Stimulated activated CD4-positive, alpha-beta T cell treated with anti-CD3 and anti-CD28 coated beads, TNF-alpha, amount 100 ng/mL, for 48 hours (primary cell): ENCODE measurements around the gene STK24.
A peak's percentile ranks its signal among the peaks of the same experiment; 100 is the strongest.

Experiments used
- DNase-seq, 3 donors: peaks; one replicate each; pipeline ENCODE4 v3.0.0-alpha.2; 2020; ENCODE audit warnings: low read depth in 3 of 3

Gene STK24

DNA sequence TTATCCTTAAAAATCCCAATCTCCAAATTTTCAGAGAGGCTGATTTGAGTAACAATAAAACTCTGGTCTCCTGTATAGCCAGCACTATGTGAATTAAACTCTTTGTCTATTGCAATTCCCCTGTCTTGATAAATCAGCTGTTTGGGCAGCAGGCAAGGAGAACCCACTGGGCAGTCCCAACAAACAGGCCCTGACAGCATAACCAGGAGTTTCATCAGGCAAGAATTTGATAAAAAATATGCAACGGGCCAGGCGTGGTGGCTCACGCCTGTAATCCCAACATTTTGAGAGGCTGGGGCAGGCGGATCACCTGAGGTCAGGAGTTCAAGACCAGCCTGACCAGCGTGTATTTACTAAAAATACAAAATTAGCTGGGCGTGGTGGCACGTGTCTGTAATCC, 42.1 kb downstream of the STK24 start:
- no peak for DNase-seq

DNA sequence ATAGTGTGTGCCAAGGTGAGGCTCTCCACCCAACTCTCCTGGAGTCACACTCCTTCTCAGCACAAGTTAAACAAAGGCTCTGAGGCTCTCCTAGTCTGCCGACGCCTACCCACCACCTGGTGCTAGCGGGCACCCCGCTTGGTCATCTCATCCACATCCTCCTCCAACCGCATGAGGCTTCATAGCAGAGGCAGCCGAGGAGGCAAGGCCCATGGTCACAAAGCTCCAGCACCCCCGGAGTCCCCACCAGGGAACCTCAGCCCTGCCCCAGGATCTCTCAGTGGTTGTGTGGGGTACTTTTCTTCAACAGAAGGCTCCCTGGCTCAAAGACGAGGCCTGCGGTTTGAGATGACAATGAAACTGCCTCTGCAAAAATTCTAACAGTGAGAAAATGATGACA, 43.0 kb downstream of the STK24 start:
- no peak for DNase-seq

DNA sequence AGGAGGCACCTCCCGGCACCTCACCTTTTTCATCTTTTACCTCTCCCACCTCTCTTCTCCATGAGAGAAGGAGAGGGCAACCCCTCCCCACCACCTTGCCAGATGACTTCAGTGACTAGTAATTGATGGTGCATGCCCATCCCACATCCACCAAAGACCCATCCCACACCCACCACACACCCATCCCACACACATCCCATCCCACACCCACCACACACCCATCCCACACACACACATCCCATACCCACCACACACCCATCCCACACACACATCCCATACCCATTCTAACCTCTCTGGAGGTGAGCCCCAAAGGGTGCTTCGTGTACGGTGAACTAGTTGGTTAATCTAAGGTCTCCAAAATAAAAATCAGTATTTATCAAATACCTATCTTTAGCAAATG, 44.7 kb downstream of the STK24 start:
- no peak for DNase-seq

DNA sequence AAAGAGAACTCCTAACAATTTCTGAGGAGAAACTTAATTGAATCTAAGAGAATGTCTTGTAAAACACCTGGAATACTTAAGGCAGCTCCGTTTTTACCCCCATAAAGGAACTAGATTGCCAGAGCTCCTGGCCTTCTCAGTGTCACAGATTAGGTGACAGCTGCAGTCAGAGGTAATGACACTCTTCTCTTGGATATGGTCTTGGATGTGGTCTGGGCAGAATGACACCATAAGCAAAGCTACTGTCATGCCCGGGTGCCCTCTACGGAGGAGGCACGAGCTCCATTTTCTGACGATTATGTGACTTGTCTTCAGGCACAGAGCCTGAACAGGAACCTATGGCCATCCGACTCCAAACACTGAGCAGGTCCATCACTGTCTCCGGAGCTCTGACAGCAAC, 46.7 kb downstream of the STK24 start:
- DNase-seq = no peak

DNA sequence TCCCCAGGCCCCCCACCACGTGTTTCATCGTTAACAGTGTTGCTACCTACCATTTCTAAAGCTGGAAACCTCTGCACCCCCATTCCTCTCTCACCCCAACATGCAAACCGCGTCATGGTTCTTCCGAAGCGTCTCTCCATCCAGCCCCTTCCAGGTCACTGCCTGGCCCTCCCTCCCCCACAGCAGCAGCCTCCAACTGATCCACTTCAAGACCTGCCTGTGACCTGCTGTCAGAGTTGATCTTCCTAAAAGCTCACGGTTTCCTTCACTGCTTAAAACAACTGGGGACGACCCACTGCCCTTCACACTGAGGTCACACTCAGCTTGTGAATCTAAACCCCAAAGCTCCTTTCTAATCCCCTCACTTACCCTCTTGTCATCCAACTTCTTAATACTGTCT, 47.7 kb downstream of the STK24 start:
- no peak for DNase-seq

DNA sequence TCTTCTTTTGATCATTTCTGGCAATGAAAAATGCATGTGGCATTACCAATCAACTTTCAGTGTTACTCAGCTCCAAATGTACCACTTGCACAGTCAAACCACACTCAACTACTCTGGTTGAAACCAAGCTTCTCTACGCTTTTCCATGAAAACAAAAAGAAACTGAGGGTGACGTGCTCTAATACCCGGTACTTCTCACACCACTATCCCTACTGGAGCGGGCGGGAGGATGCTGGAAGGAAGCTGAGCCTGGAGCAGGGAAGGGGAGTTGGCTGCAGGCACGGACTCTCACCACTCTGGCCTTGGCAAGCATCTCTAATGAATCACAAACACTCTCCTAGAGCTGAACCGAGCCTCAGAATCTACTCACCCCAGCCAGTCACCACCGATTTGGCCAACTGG, 48.2 kb downstream of the STK24 start:
- no peak for DNase-seq

DNA sequence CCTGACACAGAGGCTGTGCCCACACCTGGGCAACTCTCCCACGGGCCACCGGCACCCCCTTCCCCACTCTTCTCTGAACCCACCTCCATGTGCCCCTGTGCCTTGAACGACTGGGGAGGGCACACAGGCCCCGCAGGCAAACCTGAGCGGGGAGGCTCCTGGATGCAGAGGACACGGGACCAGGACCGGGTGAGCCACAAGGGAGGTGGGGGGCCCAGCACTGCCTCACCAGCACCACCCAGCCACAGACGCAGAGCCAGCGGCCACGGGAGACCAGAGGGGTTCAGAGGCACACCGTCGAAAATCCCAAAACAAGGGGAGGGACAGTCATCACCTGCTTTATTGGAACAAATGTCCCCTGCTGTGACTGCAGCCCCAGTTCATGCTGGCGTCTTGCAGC, 49.4 kb downstream of the STK24 start:
- no peak for DNase-seq

DNA sequence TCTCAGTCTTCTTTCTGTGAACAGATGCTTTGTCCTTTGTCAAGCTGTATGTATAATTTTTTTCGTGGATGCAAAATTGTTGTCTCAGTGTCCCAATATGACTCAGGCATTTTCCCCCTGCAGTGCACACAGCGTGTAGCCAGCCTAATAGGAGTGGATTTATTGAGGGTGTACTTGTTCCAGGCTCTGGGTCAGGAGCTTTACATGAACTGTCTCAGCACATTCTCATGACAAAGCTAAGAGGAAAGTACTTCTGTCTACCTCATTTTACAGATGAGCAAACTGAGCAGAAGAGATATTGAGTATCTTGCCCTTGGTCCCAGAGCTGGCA, 50.8 kb downstream of the STK24 start:
- DNase-seq = no peak

DNA sequence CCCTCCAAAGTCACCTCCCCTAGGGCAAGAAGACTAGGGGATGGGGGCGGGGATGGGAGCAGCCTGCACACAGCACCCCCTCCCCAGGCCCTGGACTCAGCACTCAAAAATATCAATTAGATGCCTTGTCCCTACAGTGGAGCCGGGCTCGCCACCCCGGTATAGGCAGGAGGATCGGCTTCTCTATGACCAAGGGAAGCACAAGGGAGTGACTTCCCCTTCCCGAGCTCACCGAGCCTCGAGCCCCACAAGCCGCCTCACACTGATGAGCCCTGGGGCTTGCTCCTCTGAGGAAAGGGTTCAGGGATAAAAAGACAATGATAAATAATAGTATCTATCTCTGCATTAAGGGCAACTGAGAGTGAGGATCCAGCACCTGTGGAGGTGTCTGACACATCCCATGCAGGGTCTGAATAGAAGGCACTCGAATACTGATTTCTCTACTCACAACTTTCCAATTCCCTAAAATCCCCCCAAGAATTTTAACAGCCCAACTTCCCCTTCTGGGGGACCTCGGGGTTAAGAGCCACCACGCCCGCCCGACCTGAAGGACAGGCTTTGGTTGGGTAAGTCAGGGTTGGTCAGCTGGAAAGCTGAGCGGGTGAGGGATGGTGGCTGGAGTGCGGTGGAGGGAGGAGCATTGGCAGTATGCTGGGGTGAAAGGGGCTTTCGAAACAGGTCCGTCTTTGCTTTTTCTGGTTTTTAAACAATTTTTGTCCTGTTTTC, 51.3 kb downstream of the STK24 start:
- no peak for DNase-seq

DNA sequence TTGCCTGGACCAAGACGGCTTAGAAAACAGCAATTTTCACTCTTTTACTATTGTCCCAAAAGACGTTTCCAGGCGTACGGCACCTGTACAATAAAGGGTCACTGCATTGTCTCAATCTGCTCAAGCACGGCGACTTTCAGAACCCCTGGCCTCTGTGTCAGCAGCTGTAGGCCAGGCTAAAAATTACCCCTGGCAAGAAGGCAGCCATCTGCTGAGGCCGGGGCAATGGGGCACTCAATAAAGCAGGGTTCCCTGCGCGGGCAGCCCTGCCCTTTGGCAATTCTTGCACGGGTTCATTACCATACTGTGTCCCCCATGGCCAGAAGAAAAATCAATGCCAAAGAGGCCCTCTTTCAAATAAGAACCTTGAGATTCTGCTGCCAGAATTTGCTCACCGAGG, 52.1 kb downstream of the STK24 start:
- DNase-seq = no peak

DNA sequence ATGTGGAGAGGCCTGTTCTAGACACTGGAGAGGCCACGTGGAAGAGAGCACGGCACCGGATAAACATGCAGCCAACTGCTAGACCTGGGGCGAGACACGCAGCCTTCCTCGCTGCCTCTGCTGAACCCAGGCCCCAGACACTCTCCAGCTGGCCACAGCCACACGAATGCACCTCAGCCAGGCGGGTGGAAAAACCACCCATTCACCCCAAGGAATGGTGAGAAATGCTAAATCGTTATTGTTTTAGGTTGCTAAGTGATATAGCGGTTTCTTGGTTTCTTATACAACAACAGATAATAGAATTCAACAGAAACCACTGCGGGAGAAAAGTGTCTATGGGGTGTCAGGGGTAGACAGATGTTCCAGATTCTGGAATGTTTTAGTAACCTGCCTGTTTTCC, 52.5 kb downstream of the STK24 start:
- DNase-seq = no peak

DNA sequence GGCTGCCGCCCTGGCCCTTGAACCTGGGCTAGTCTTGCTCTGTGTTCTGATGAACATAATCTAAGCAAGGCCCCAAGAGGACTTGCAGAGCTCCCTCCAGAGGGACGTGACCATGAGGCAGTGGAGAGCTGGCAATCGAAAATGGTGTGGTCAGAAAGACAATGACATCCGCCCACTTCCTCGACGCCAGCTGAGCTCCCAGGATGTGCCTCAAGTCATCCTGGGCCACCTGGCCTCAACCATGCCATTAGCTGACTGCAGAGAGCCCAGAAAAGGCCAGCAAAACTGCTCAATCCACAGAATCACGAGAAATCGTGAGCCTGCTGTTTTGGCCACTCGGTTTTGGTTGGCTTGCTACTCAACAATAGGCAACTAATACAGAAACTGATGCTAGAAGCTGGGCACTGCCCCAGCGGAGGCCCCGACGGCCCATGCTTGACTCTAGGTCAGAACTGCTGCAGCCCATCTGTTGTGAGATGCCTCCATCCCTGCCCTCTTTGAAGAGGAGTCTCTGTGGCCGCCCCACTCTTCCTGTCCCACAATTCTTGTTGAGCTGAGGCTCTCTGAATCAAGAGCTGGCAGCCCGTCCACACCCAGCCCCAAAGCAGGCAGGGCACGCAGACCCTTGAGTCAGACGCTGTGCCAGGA, 53.3 kb downstream of the STK24 start:
- DNase-seq = no peak

DNA sequence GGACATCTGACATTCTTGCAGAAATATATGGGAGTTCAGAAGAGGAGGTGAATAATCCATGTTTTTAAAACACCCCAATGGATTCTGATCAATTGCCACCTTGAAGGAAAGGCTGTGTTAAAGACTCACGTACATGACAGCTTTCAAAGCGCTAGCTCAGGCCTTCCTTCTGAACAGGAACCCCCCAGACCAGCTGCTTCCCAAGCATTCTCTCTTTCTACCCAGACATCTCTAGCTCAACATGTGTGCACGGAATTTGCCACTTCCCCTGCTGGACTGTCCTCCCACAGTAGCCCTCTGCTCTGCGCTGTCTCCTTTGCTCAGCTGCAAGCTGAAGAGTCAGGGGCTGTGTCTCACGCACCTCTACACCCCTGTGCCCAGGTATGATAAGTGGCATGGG, 54.5 kb downstream of the STK24 start:
- no peak for DNase-seq

DNA sequence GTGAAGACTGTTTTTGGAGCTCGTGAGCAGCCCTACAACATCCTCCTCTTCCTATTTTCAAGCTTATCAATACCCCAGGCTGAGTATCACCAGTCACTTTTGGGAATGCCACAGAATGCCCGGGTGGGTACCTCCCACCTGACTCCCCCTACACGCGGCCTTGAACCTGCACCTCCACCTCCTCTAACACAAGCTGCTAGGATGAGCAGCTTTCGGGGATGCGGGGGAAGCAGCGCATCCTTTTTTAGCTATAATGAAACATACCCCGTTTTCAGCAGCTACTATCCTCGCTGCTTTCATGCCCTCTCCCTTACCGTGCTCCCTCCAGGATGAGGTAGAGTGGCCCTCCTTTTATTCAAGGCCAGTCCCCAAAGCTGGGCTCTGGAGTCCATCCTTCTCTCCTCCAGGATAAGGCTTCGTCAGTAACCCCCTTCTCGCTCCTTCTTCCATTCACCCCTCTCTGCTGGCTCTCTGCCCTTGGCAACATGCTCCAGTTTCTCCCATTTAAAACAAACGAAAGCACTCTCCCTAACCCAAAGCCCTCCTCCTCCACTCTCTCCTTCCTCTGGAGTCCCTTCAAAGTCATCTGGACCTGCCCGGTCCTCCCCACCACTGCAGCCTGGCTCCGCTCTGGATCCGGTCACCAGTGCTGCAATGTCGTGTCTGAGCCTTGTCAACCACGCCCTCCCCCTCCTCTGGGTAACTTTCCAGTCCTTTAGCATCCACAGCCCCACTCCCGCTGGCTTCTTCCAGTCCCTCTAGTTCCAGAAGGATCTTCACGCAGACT, 55.3 kb downstream of the STK24 start:
- DNase-seq = no peak

DNA sequence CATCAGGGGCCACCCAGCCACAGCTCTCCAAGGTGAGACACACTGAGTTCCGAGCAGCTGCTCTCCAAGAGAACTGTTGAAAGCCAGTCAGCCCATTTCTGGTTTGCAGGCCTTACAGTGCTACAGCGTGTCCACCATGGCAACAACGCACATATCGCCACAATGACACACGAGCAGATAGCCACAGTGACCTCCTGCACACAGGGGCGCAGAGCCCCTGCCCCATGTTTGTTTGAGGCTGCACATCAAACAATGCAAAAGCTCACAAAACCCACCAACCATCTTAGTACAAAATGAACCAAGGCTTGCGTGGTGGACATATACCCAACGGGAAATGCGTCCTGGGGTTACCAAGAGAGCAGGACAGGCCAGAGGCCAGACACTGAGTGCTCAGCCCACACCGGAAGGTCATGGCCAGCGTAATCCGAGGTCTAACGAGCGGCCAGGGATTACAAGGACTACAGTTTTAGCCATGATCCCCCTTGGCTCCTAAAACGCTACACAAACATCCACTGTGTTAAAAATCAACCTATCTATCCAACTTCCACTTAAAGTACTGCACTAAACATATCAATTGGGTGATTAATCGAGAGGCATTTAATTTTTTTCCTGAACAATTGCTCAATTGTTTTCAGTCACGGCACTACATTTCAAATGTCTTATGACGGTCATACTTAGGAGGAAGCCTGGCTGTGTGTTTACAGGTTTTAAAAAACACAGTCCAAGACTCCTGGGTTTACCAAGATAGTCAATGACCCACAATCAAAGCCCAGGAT, 56.0 kb downstream of the STK24 start:
- no peak for DNase-seq

DNA sequence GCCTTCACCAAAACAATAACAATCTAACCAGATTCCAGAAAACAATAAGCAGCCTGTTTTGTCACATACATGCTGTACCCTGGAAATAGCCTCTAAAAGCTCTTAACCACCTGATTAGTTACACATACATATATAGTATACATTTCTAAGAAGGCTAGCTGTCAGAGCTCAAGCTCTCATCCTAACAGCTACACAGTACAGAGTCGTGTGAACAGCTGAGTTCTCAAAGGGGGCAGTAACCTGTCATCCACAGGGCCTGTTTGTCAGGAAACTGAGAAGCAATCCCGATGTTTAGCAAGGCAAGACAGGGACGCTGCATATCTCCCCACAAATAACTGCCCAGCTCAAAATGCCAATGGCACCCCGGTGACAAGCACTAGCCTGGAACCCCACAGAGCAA, 56.9 kb downstream of the STK24 start:
- no peak for DNase-seq

DNA sequence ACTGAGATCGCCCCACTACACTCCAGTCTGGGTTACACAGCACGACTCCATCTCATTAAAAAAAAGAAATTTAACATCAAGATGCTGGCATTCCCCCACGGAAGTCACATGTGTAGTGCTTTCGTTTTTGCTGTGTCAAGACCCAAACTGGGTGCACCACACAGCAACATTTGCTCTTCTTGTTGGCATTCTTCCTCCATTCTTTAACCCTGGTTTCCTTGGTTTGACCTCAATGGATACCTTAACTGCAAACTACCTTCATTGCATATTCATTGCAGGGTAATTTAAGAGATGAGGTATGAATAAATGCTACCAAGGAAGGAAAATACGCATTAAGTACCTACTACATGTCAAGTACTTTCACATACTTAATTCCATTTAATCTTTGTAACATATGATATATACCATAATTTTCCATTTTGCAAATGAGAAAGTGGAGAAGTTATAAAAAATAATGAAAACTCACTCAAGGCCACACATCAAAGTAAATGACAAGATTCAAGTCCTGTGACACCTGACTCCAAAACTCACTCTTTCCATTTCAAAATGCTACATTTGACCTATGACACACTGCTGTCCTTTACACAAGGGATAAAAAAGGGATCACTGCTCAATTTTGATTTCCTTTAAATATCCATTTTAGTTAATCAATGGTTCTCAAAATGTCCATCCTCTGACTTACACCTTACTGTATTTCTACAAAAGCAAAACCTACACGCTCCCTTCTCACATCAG, 59.2 kb downstream of the STK24 start:
- DNase-seq = peak in 1 of 3 donors; percentile 23

DNA sequence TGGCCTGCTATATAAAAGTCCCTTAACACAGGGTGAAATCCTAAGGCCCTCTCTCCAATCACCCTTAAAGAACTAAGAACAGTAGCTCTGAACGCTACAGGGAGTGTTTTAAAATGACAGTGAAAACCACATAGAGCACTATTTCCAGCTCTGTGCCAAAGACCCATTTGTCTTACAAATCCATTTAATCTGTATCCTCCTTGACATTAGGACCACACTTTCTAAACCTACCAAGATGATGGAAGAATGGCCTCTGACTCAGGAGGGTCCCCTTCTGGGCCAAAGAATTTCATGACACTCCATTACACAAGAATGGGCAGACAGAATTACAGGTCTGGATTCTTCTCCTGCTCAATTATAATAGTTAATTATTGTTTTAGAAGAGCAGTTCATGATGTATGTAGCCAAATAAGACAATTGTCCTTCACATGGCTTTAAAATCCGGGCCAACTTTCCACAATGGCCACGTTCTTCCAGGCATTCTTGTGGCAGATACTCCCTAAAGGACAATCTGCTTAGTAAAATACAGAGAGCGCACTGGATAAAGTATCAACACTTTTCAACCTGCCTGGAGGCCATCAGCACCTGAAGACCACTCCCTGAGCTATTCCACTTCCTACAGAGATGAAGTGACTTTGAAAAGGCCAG, 61.0 kb downstream of the STK24 start:
- DNase-seq = no peak

DNA sequence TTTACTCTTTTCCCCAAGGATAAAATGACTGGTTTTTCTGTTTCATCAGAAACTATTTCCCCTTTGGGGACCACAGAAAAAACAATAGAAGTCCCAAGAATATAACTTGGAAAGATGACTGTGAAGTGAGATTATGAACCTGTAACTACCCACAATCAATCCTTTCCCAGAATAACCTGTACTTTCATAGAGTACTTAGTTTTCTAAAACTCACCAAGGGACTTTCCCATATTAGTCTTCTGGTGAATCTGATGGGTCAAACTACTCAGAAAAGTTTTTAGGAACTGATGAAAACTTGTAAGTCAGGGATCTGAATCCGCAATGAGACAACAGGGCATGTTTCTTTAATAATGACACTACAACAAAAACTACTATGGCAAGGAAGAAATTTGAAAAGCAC, 62.6 kb downstream of the STK24 start:
- no peak for DNase-seq

DNA sequence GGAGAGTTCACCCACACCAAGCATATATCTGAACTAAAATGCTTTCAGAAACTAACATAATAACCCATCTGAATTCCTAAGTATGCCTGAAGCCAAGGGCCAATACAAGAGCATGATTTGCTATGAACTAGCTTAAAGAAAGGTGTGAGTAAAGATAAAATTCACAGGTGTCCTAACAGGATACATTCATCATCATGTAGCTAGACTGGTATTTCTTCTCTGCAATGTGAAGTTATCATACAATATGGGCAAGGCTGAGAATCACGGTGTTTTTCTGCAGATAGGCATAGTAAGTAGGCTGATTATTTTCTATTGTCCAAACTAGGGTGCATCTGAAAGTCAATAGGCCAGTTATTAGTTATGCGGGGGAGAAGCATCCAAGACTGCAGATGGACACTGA, 63.1 kb downstream of the STK24 start:
- DNase-seq = no peak
